Esophagus muscularis mucosa (tissue), 4 donors: ENCODE measurements around the gene NRXN3.
"Not testable (repeated sequence)": the region's sequence is repeated elsewhere in the genome, so short reads cannot be mapped to it uniquely, and the experiment has no call there.

Experiments
- EP300 ChIP-seq: sonication (generic); formaldehyde crosslinking; IDR thresholded peaks from one replicate; pipeline ENCODE4 v1.6.1; 2017; ENCODE audit warnings: antibody characterized with exemption
- POLR2A ChIP-seq: fragments of 450-650 bp; IDR thresholded peaks from one replicate; pipeline ENCODE4 v1.6.1; 2017; ENCODE audit warnings: antibody characterized with exemption, moderate library complexity, mild to moderate bottlenecking, low read depth
- POLR2AphosphoS5 ChIP-seq, 2 donors: sonication (generic); formaldehyde crosslinking; IDR thresholded peaks; one replicate each; pipeline ENCODE4 v1.6.1; 2017; ENCODE audit warnings: antibody characterized with exemption in 2 of 2
- TF ChIP-seq, protein P1 (sequence below), 3 experiments: fragments of 200-600 bp in 2 of 3; fragments of 450-650 bp in 1 of 3; sonication (generic) in 2 of 3; IDR thresholded peaks; one replicate each; pipeline ENCODE4 v1.5.1; 2017 to 2019; ENCODE audit warnings: antibody characterized with exemption in 3 of 3, mild to moderate bottlenecking in 2 of 3, moderate library complexity in 1 of 3

- TF ChIP-seq POLR2A; POLR2AphosphoS5 (IDR thresholded peaks at IDR 0.05); EP300: not testable (repeated sequence)
- TF ChIP-seq, protein P1, sequence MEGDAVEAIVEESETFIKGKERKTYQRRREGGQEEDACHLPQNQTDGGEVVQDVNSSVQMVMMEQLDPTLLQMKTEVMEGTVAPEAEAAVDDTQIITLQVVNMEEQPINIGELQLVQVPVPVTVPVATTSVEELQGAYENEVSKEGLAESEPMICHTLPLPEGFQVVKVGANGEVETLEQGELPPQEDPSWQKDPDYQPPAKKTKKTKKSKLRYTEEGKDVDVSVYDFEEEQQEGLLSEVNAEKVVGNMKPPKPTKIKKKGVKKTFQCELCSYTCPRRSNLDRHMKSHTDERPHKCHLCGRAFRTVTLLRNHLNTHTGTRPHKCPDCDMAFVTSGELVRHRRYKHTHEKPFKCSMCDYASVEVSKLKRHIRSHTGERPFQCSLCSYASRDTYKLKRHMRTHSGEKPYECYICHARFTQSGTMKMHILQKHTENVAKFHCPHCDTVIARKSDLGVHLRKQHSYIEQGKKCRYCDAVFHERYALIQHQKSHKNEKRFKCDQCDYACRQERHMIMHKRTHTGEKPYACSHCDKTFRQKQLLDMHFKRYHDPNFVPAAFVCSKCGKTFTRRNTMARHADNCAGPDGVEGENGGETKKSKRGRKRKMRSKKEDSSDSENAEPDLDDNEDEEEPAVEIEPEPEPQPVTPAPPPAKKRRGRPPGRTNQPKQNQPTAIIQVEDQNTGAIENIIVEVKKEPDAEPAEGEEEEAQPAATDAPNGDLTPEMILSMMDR (IDR thresholded peaks at IDR 0.05): not testable (repeated sequence)
Measured at GRCh38 chr14:79019898-79020297, 849.7 kb downstream of the NRXN3 start.
